ENCODE measurements around the gene LARP1.

LARP1 gene

GRCh38 chr5:154860123-154860522 lies 104.9 kb downstream of the LARP1 start:
- peak overlapping the region; percentile 78 for H3K4me2 ChIP-seq (ENCODE audit: low read length)
- no peak for TF ChIP-seq CTCF (IDR thresholded peaks at IDR 0.05)
- no peak overlapping the region for H3K9ac ChIP-seq
- no peaks in the 10 kb centered on the region for H3K36me3 ChIP-seq (ENCODE audit: control insufficient read depth, insufficient read depth, low read length)
- peak overlapping the region; percentile 92 for H3K4me3 ChIP-seq (ENCODE audit: low read depth, low read length)
- no peaks in the 10 kb centered on the region for H3K27me3 ChIP-seq (ENCODE audit: control insufficient read depth, insufficient read depth, low read length)
- peak overlapping the region; percentile 94 for H3K27ac ChIP-seq
- H2AFZ ChIP-seq = no peak overlapping the region
- H3K79me2 ChIP-seq = peaks cover 34% of the 10 kb centered on the region
- peaks cover 10% of the 10 kb centered on the region for H3K4me1 ChIP-seq
- no peaks in the 10 kb centered on the region for H3K9me3 ChIP-seq (ENCODE audit: control insufficient read depth, low read length)

GRCh38 chr5:154860765-154861164 lies 105.6 kb downstream of the LARP1 start:
- Histone ChIP-seq H3K27me3 (ENCODE audit: control insufficient read depth, insufficient read depth, low read length) (no peaks in the 10 kb centered on the region), H3K9ac (no peak overlapping the region), H3K9me3 (ENCODE audit: control insufficient read depth, low read length) (no peaks in the 10 kb centered on the region), H2AFZ (no peak overlapping the region), H3K4me3 (ENCODE audit: low read depth, low read length) (peak overlapping the region; percentile 24), H3K4me2 (ENCODE audit: low read length) (peak overlapping the region; percentile 78), H3K36me3 (ENCODE audit: control insufficient read depth, insufficient read depth, low read length) (peaks cover 3% of the 10 kb centered on the region), H3K4me1 (peaks cover 10% of the 10 kb centered on the region), H3K79me2 (peaks cover 34% of the 10 kb centered on the region), H3K27ac (no peak overlapping the region)
- TF ChIP-seq CTCF (IDR thresholded peaks at IDR 0.05) = no peak

- peaks cover 10% of the 10 kb centered on the region for H3K4me1 ChIP-seq
- TF ChIP-seq CTCF (IDR thresholded peaks at IDR 0.05) = no peak
- no peak overlapping the region for H2AFZ ChIP-seq
- H3K9ac ChIP-seq = no peak overlapping the region
- no peaks in the 10 kb centered on the region for H3K9me3 ChIP-seq (ENCODE audit: control insufficient read depth, low read length)
- no peak overlapping the region for H3K4me3 ChIP-seq (ENCODE audit: low read depth, low read length)
- no peak overlapping the region for H3K27ac ChIP-seq
- peaks cover 3% of the 10 kb centered on the region for H3K36me3 ChIP-seq (ENCODE audit: control insufficient read depth, insufficient read depth, low read length)
- peaks cover 34% of the 10 kb centered on the region for H3K79me2 ChIP-seq
- H3K4me2 ChIP-seq (ENCODE audit: low read length) = no peak overlapping the region
- no peaks in the 10 kb centered on the region for H3K27me3 ChIP-seq (ENCODE audit: control insufficient read depth, insufficient read depth, low read length)
Observed at GRCh38 chr5:154861946-154862345, 106.8 kb downstream of the LARP1 start.

- H2AFZ ChIP-seq = no peak overlapping the region
- H3K27ac ChIP-seq = no peak overlapping the region
- no peak for TF ChIP-seq CTCF (IDR thresholded peaks at IDR 0.05)
- no peak overlapping the region for H3K4me2 ChIP-seq (ENCODE audit: low read length)
- H3K79me2 ChIP-seq = peaks cover 34% of the 10 kb centered on the region
- peaks cover 3% of the 10 kb centered on the region for H3K36me3 ChIP-seq (ENCODE audit: control insufficient read depth, insufficient read depth, low read length)
- no peaks in the 10 kb centered on the region for H3K27me3 ChIP-seq (ENCODE audit: control insufficient read depth, insufficient read depth, low read length)
- H3K4me1 ChIP-seq = peaks cover 10% of the 10 kb centered on the region
- H3K4me3 ChIP-seq (ENCODE audit: low read depth, low read length) = no peak overlapping the region
- H3K9me3 ChIP-seq (ENCODE audit: control insufficient read depth, low read length) = no peaks in the 10 kb centered on the region
- no peak overlapping the region for H3K9ac ChIP-seq
Observed at GRCh38 chr5:154862766-154863165, 107.6 kb downstream of the LARP1 start.

- H3K27me3 ChIP-seq (ENCODE audit: control insufficient read depth, insufficient read depth, low read length) = no peaks in the 10 kb centered on the region
- H3K9me3 ChIP-seq (ENCODE audit: control insufficient read depth, low read length) = no peaks in the 10 kb centered on the region
- no peak for TF ChIP-seq CTCF (IDR thresholded peaks at IDR 0.05)
- H3K9ac ChIP-seq = no peak overlapping the region
- no peak overlapping the region for H2AFZ ChIP-seq
- H3K27ac ChIP-seq = no peak overlapping the region
- peaks cover 10% of the 10 kb centered on the region for H3K4me1 ChIP-seq
- no peak overlapping the region for H3K4me2 ChIP-seq (ENCODE audit: low read length)
- H3K4me3 ChIP-seq (ENCODE audit: low read depth, low read length) = no peak overlapping the region
- peaks cover 34% of the 10 kb centered on the region for H3K79me2 ChIP-seq
- peaks cover 3% of the 10 kb centered on the region for H3K36me3 ChIP-seq (ENCODE audit: control insufficient read depth, insufficient read depth, low read length)
Observed at GRCh38 chr5:154863291-154864080, 108.3 kb downstream of the LARP1 start.

Data from parathyroid adenoma (tissue), 2 donors.